ENCODE measurements around the gene SLC44A5. TPM values are rescaled to one million over a fixed set of nuclear protein-coding genes. Genes with fewer than 3 reads are reported as not detected.

The SLC44A5 gene
- total RNA-seq, 1 experiment from 2014 or later = 2.4 TPM

DNA sequence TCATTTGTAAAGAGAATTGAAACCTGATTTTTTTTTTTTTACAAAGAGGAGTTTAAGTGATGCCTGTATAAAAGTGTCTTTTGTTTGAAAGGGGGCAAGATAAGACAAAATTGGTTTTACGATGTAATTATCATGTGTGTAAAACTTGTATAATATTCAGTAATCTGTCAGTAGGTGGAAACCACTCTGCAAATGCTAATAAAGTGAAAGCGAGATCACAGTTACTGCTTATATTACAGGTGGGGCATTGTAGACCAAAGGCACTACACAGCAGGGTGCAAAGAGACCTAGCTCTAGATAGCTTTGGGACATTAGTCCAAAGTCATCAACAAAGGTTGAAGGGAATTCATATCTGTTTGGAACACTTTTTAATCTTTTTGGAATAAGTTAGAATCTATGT, 302.5 kb downstream of the SLC44A5 start:
- Histone ChIP-seq H2AK5ac (ENCODE audit: insufficient read length, low read length) (no peak overlapping the region), H3K23ac (ENCODE audit: insufficient read length, low read depth, low read length) (no peak overlapping the region), H3K4ac (ENCODE audit: low read depth, low read length) (no peak overlapping the region), H2BK5ac (ENCODE audit: insufficient read length, low read length) (no peak overlapping the region), H4K5ac (ENCODE audit: insufficient read length, low read depth, low read length) (no peak overlapping the region), H3K14ac (ENCODE audit: insufficient read depth, low read length) (no peak overlapping the region), H2BK20ac (ENCODE audit: low read depth, low read length, poor library complexity, severe bottlenecking) (no peak overlapping the region), H3K79me2 (ENCODE audit: insufficient read depth, low read length) (no peaks in the 10 kb centered on the region), H3T11ph (ENCODE audit: low read length) (no peak overlapping the region), H2AFZ (ENCODE audit: low read length) (no peak overlapping the region), H4K20me1 (ENCODE audit: control insufficient read depth, insufficient read depth, insufficient read length) (no peaks in the 10 kb centered on the region), H3K4me2 (ENCODE audit: insufficient read depth, insufficient read length, low read length) (no peak overlapping the region), H3K9me3 (ENCODE audit: control insufficient read depth, low read depth, low read length) (no peaks in the 10 kb centered on the region), H4K91ac (ENCODE audit: insufficient read length, low read depth, low read length) (no peak overlapping the region), H3K9ac (ENCODE audit: extremely low read depth, insufficient read length, low read length) (no peak overlapping the region), H3K4me1 (ENCODE audit: insufficient read depth, low read length) (no peaks in the 10 kb centered on the region), H2BK12ac (ENCODE audit: insufficient read length, low read depth, low read length) (no peak overlapping the region), H2BK120ac (ENCODE audit: low read depth, low read length, poor library complexity, severe bottlenecking) (no peak overlapping the region), H2BK15ac (ENCODE audit: low read depth, low read length) (no peak overlapping the region), H3K79me1 (ENCODE audit: insufficient read depth, low read depth, low read length, poor library complexity, severe bottlenecking) (no peaks in the 10 kb centered on the region), H3K27me3 (ENCODE audit: insufficient read depth, low read length) (no peaks in the 10 kb centered on the region), H3K23me2 (ENCODE audit: insufficient read length, low read depth, low read length, poor library complexity, severe bottlenecking) (no peaks in the 10 kb centered on the region), H4K8ac (replicated peaks; ENCODE audit: insufficient read length, low read depth, low read length) (no peak overlapping the region), H3K27ac (ENCODE audit: insufficient read length, low read depth, low read length) (no peak overlapping the region), H3K56ac (ENCODE audit: insufficient read length, low read depth, low read length) (no peak overlapping the region), H3K18ac (ENCODE audit: insufficient read length, low read depth, low read length) (no peak overlapping the region)
- H3K27ac Mint-ChIP-seq = no peak overlapping the region
- H3K4me3 Mint-ChIP-seq = no peak overlapping the region
- no peaks in the 10 kb centered on the region for H3K9me3 Mint-ChIP-seq
- TF ChIP-seq, protein P1, sequence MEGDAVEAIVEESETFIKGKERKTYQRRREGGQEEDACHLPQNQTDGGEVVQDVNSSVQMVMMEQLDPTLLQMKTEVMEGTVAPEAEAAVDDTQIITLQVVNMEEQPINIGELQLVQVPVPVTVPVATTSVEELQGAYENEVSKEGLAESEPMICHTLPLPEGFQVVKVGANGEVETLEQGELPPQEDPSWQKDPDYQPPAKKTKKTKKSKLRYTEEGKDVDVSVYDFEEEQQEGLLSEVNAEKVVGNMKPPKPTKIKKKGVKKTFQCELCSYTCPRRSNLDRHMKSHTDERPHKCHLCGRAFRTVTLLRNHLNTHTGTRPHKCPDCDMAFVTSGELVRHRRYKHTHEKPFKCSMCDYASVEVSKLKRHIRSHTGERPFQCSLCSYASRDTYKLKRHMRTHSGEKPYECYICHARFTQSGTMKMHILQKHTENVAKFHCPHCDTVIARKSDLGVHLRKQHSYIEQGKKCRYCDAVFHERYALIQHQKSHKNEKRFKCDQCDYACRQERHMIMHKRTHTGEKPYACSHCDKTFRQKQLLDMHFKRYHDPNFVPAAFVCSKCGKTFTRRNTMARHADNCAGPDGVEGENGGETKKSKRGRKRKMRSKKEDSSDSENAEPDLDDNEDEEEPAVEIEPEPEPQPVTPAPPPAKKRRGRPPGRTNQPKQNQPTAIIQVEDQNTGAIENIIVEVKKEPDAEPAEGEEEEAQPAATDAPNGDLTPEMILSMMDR (conservative IDR thresholded peaks at IDR 0.05) = no peak
- DNase-seq = no peak
- H3K36me3 Mint-ChIP-seq (ENCODE audit: insufficient read depth in 1 of 3, low read depth in 3 of 3) = no peaks in the 10 kb centered on the region
- WGBS (ENCODE audit: extremely low coverage, insufficient read length, low lambda C conversion rate) = no CpG with 5 or more reads among the region's 2 CpGs
- peaks cover 0 to 6% of the 10 kb centered on the region in 2 experiments; a peak in 1 of 4 replicates for H3K4me1 Mint-ChIP-seq
- H3K27me3 Mint-ChIP-seq (ENCODE audit: low read depth) = no peaks in the 10 kb centered on the region
